ENCODE measurements around the gene OSBP2.

Gene OSBP2

GRCh38 chr22:30878516-30879414, 184.1 kb downstream of the OSBP2 start:
- no peak for DNase-seq (ENCODE audit: low read depth)

GRCh38 chr22:30879415-30879797, 184.7 kb downstream of the OSBP2 start:
- no peak overlapping the region for H3K4me3 ChIP-seq (ENCODE audit: low read depth, low read length)
- TF ChIP-seq, protein P1, sequence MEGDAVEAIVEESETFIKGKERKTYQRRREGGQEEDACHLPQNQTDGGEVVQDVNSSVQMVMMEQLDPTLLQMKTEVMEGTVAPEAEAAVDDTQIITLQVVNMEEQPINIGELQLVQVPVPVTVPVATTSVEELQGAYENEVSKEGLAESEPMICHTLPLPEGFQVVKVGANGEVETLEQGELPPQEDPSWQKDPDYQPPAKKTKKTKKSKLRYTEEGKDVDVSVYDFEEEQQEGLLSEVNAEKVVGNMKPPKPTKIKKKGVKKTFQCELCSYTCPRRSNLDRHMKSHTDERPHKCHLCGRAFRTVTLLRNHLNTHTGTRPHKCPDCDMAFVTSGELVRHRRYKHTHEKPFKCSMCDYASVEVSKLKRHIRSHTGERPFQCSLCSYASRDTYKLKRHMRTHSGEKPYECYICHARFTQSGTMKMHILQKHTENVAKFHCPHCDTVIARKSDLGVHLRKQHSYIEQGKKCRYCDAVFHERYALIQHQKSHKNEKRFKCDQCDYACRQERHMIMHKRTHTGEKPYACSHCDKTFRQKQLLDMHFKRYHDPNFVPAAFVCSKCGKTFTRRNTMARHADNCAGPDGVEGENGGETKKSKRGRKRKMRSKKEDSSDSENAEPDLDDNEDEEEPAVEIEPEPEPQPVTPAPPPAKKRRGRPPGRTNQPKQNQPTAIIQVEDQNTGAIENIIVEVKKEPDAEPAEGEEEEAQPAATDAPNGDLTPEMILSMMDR (IDR thresholded peaks at IDR 0.05; ENCODE audit: low read depth, low read length, missing control alignments), result no peak
- in situ Hi-C loops (cut with HindIII; ENCODE audit: low sequenced_read_pairs), result no loop called here
- DNase-seq (ENCODE audit: low read depth), result no peak

More at GRCh38 chr22:30878516-30879414, 184.1 kb downstream of the OSBP2 start:
- in situ Hi-C loops (cut with HindIII; ENCODE audit: low sequenced_read_pairs), result no loop called here
- TF ChIP-seq, protein P1 (IDR thresholded peaks at IDR 0.05; ENCODE audit: low read depth, low read length, missing control alignments), result no peak
- H3K4me3 ChIP-seq (ENCODE audit: low read depth, low read length), result no peak overlapping the region

- H3K4me3 ChIP-seq (ENCODE audit: low read depth, low read length), result no peak overlapping the region
- TF ChIP-seq, protein P1 (IDR thresholded peaks at IDR 0.05; ENCODE audit: low read depth, low read length, missing control alignments), result no peak
- in situ Hi-C loops (cut with HindIII; ENCODE audit: low sequenced_read_pairs), result no loop called here
- DNase-seq (ENCODE audit: low read depth), result no peak
Measured at GRCh38 chr22:30880181-30880601, 185.5 kb downstream of the OSBP2 start.

GRCh38 chr22:30880847-30881246, 186.2 kb downstream of the OSBP2 start:
- TF ChIP-seq, protein P1 (IDR thresholded peaks at IDR 0.05; ENCODE audit: low read depth, low read length, missing control alignments), result no peak
- H3K4me3 ChIP-seq (ENCODE audit: low read depth, low read length), result no peak overlapping the region
- in situ Hi-C loops (cut with HindIII; ENCODE audit: low sequenced_read_pairs), result no loop called here
- no peak for DNase-seq (ENCODE audit: low read depth)

DNA sequence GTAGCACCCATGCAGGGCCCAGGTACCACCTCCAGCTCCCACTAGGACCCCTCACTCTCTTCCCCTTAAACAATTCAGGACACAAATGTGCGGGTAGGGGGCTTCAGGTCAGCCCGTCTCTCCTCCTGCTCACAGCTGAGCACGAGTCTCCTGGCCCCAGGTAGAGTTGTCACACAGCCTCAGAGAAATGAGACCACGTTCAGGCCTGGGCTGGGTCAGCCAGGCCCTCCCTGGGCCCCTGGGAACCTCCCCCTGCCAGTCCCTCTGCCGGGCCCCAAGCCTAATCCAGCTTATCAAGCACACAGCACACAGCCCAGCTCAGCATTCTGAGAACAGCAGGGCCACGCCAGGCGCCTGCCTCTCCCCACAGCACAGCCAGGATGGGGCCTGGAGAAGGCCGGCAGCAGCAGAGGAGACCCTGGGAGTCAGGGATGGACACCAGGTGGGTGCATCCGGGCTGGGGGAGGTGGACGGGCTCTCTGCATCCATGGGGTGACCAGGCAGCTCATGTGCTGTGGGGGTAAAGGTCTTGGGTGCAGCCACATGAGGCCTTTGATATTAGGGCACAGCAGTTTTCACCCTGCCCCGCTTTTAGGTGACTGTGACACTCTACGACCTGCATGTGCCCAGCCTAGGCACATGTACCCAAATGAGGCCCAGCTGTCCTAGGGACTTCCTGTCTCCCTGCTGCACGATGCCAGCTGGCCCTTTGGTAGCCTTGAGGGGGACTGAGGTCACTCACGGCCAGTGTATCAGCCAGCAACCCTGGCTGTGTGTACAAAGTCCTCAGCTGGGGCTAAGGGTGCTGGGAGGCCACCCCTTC, 186.9 kb downstream of the OSBP2 start:
- in situ Hi-C loops (cut with HindIII; ENCODE audit: low sequenced_read_pairs), result no loop called here
- H3K4me3 ChIP-seq (ENCODE audit: low read depth, low read length), result no peak overlapping the region

DNA sequence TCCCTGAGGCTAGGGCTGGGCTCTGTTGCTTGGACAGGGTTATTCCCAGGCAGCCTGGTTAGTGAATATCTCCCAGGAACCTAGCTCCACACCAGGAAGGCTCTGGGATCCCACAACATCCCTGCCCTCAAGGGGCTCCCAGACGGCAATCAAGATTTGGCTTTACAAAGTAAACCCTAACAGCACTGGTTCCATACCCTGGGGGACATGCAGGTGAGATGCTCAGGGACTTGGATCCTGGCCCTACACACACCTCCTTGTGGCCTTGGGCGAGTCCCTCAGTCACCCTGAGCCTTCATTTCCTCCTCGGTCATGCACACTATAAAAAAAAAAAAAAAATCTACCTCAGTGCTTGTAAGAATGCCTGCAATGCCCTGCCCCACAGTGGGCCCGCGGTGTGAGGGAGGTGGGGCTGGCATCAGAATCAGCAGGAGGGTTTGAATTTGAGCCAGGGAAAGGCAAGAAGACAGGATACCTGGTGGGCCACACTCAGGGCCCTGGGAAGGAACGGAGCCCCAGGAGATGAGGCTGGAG, 187.6 kb downstream of the OSBP2 start:
- DNase-seq (ENCODE audit: low read depth), result no peak
- H3K4me3 ChIP-seq (ENCODE audit: low read depth, low read length), result no peak overlapping the region
- TF ChIP-seq, protein P1 (IDR thresholded peaks at IDR 0.05; ENCODE audit: low read depth, low read length, missing control alignments), result no peak
- in situ Hi-C loops (cut with HindIII; ENCODE audit: low sequenced_read_pairs), result no loop called here

More for the DNA sequence above, 186.9 kb downstream of the OSBP2 start:
- TF ChIP-seq, protein P1 (IDR thresholded peaks at IDR 0.05; ENCODE audit: low read depth, low read length, missing control alignments), result no peak
- no peak for DNase-seq (ENCODE audit: low read depth)

Measured in astrocyte of the cerebellum (primary cell).